Activated CD4-positive, alpha-beta T cell treated with anti-CD3 and anti-CD28 coated beads, Interleukin-10, Interleukin-2, amounts not matched to agents 100 ng/mL and 50 ng/mL, durations not matched to agents 16 hours and 8 hours (primary cell): ENCODE measurements around the gene RNF148.

ENCODE experiments used
- DNase-seq: peaks from one replicate; pipeline ENCODE4 v3.0.0-alpha.2; 2020

RNF148 gene

GRCh38 chr7:122702872-122703510 lies at the start of gene RNF148:
Gene RNF148, minus strand, starts transcription at chr7:122702922. Its CDS starts 172 bp downstream, at chr7:122702750.
- DNase-seq = no peak

- DNase-seq = no peak
Measured at GRCh38 chr7:122750389-122750788, 47.7 kb upstream of the RNF148 start.

- DNase-seq = no peak
Measured at GRCh38 chr7:122748195-122748594, 45.5 kb upstream of the RNF148 start.

GRCh38 chr7:122746948-122747347 lies 44.2 kb upstream of the RNF148 start:
- DNase-seq = no peak

GRCh38 chr7:122743211-122743610 lies 40.5 kb upstream of the RNF148 start:
- no peak for DNase-seq

- no peak for DNase-seq
Measured at GRCh38 chr7:122738947-122739346, 36.2 kb upstream of the RNF148 start.

- DNase-seq = no peak
Measured at GRCh38 chr7:122736183-122736582, 33.5 kb upstream of the RNF148 start.

GRCh38 chr7:122727759-122728158 lies 25.0 kb upstream of the RNF148 start:
- DNase-seq = no peak

- DNase-seq = no peak
Measured at GRCh38 chr7:122727354-122727753, 24.6 kb upstream of the RNF148 start.

GRCh38 chr7:122726881-122727280 lies 24.2 kb upstream of the RNF148 start:
- DNase-seq = no peak

GRCh38 chr7:122724366-122724765 lies 21.6 kb upstream of the RNF148 start:
- DNase-seq = no peak

GRCh38 chr7:122719010-122719578 lies 16.4 kb upstream of the RNF148 start:
- DNase-seq = no peak

- DNase-seq = no peak
Measured at GRCh38 chr7:122717356-122718089, 14.8 kb upstream of the RNF148 start.

- no peak for DNase-seq
Measured at GRCh38 chr7:122715183-122715582, 12.5 kb upstream of the RNF148 start.

GRCh38 chr7:122710916-122711315 lies 8.2 kb upstream of the RNF148 start:
- no peak for DNase-seq

GRCh38 chr7:122709930-122710646 lies 7.4 kb upstream of the RNF148 start:
- DNase-seq = no peak

GRCh38 chr7:122706836-122707235 lies 4.1 kb upstream of the RNF148 start:
- no peak for DNase-seq

- DNase-seq = no peak
Measured at GRCh38 chr7:122699017-122699416, 3.7 kb downstream of the RNF148 start, which contains the start of gene RNF133. Gene RNF133, minus strand, starts transcription at chr7:122699117. Its CDS starts 199 bp downstream, at chr7:122698918.

GRCh38 chr7:122695816-122696215 lies 6.9 kb downstream of the RNF148 start:
- no peak for DNase-seq

GRCh38 chr7:122694697-122695096 lies 8.0 kb downstream of the RNF148 start:
- DNase-seq = no peak

- no peak for DNase-seq
Measured at GRCh38 chr7:122692769-122693309, 9.9 kb downstream of the RNF148 start.

- no peak for DNase-seq
Measured at GRCh38 chr7:122691569-122692235, 11.0 kb downstream of the RNF148 start.
